Fibroblast of skin of scalp (primary cell): ENCODE results near the gene HSPA14. TPM values are rescaled to one million over a fixed set of nuclear protein-coding genes. Genes with fewer than 3 reads are reported as not detected.
"Not testable (repeated sequence)": the region's sequence is repeated elsewhere in the genome, so short reads cannot be mapped to it uniquely, and the experiment has no call there.

Source experiments
- DNase-seq: peaks from one replicate; pipeline ENCODE4 v3.0.0-alpha.2; 2013
- polyA plus RNA-seq, 2 experiments: library from polyadenylated mRNA; unstranded; fragments of 120-200 nt; gene quantifications; one replicate each; pipeline ENCODE4 v1.2.1, GENCODE V29; 2013; ENCODE audit not compliant: insufficient read length in 2 of 2

HSPA14 gene, protein sequence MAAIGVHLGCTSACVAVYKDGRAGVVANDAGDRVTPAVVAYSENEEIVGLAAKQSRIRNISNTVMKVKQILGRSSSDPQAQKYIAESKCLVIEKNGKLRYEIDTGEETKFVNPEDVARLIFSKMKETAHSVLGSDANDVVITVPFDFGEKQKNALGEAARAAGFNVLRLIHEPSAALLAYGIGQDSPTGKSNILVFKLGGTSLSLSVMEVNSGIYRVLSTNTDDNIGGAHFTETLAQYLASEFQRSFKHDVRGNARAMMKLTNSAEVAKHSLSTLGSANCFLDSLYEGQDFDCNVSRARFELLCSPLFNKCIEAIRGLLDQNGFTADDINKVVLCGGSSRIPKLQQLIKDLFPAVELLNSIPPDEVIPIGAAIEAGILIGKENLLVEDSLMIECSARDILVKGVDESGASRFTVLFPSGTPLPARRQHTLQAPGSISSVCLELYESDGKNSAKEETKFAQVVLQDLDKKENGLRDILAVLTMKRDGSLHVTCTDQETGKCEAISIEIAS
- 9.9 TPM for polyA plus RNA-seq (2013, experiment 1 of 2; ENCODE audit: insufficient read length)
- polyA plus RNA-seq (2013, experiment 2 of 2; ENCODE audit: insufficient read length), result 9.8 TPM

DNA sequence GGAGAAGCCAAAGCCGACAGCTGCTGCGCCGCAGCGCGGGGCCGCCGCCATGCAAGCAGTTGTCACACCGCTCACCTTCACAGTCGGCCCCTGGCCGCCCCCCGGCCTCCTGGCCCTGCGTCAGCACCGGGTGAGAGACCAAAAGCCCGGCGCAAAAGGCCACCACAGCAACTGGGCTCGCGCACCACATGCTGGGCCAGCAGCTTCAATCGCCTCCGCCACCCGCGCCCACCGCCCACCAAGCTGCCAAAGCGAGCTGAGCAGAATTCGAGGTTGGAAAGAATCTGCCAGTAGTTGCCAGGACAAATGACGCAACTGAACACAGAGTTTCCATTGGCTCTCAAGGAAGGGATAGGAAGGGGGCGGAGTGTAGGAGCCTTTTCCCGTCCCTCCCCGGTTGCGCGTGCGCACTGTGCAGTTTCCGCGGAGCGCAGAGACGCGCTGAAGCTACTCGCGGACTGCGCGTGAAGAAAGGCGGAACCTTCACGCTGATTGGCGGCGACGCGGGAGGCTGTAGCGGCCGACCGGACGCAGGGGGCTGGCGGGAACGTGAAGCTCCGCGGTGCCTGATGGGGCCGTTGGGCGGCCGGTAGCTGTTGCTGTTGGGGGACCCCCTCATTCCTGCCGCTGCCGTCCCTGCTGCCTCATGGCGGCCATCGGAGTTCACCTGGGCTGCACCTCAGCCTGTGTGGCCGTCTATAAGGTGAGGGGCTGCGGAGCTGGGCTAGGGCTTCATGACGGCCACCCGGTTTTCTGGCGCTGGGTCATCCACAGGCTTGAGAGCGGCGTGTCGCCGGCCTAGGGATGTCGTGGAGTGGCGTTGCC is at the start of gene HSPA14, which contains the start of the genes CDNF and MSANTD7:
Gene HSPA14 (plus strand): TSS at position 550 of the 825 bp plus-strand sequence. CDS start 97 bp downstream, at position 647.
Gene CDNF (minus strand): TSS at position 281 of the 825 bp plus-strand sequence. CDS start 91 bp downstream, at position 190.
Gene MSANTD7 (plus strand): TSS at position 550 of the 825 bp plus-strand sequence. CDS start 3,979 bp downstream, outside the sequence.
- DNase-seq, result peak; percentile 99

DNA sequence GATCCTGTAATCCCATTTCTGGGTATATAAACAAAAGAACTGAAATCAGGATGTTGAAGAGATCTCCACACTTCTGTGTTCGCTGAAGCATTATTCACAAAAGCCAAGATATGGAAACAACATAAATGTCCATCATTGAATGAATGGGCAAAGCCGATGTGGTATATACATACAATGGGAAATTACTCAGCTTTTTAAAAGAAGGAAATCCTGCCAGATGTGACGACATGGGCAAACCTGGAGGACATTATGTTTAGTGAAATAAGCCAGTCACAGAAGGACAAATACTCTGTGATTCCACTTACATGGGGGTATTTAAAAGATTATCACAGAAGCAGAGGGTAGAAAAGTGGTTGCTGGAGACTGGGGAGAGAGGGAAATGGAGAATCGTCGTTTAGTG is 39.5 kb upstream of the HSPA14 start:
- no peak for DNase-seq

DNA sequence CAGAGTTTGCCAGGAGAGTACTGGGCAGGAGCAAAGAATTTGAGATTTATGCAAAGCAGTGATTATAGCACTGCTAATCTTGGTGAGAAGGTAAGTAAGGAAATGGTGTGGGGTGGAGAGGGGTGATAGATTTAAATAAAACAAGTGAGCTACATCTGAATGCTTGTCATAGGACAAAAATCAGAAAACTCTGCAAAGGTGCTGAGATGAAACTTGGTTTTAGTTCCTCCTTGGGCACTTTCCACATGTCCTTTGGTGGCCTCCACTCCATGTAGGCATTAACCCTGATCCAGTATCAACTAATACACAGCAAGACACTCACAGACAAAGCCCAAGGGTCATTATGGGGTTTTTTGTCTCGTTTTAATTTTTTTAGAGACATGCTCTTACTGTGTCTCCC is 37.7 kb upstream of the HSPA14 start:
- no peak for DNase-seq

DNA sequence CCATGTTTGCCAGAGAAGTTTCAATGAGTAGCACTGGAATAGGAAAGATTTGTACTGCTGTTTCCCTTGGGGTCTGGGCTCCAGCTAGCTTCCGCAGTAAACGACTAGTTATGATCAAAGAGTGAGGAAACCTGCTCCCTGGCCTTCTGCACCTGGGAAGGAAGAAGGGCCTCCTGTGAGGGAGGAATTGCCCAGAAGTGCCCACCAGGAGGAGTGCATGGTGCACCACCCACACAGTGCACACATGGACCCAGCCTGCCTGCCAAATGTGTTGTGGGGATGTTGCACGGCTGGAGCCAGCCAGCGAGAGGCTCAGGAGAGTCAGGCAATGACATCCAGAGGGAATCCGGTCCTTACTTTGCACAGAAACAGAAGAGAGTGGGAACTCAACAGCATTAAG is 36.4 kb upstream of the HSPA14 start:
- DNase-seq, result no peak

DNA sequence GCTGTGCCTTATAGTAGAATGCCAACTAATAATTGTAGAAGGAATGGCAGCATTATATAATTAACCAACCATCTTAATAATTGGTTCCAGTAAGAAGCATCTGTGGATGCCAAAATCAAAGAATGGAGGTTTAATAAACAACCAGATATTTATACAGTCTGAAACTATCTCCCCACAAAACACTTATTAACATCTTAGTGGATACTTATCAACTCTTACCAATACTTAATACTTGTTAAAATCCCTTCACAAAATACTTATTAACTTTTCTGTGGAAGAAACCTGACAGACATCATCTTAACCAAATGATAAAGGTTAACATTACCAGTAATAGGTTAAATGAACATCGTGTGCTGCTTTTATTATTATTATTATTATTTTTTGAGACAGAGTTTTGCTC is 34.3 kb upstream of the HSPA14 start:
- DNase-seq, result no peak

- no peak for DNase-seq
Measured at GRCh38 chr10:14806318-14806717, 31.8 kb upstream of the HSPA14 start.

GRCh38 chr10:14810969-14811953 is 26.8 kb upstream of the HSPA14 start:
- no peak for DNase-seq

GRCh38 chr10:14812271-14812670 is 25.8 kb upstream of the HSPA14 start:
- DNase-seq, result peak; percentile 19

GRCh38 chr10:14815681-14816080 is 22.4 kb upstream of the HSPA14 start:
- DNase-seq, result no peak

GRCh38 chr10:14816717-14817116 is 21.4 kb upstream of the HSPA14 start:
- not testable (repeated sequence) for DNase-seq

GRCh38 chr10:14820010-14820774 is 17.9 kb upstream of the HSPA14 start:
- peak; percentile 65 for DNase-seq

DNA sequence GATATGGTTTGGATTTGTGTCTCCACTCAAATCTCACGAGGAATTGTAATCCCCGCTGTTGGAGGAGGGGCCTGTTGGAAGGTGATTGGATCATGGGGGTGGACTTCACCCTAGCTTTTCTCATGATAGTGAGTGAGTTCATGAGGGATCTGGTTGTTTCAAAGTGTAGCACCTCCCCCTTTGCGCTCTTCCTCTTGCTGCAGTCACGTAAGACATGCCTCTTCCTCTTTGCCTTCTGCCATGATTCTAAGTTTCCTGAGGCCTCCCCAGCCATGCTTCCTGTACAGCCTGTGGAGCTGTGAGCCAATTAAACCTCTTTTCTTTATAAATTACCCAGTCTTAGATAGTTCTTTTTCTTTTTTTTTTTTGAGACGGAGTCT is 17.3 kb upstream of the HSPA14 start:
- no peak for DNase-seq

- no peak for DNase-seq
Measured at GRCh38 chr10:14821635-14822375, 16.3 kb upstream of the HSPA14 start.

DNA sequence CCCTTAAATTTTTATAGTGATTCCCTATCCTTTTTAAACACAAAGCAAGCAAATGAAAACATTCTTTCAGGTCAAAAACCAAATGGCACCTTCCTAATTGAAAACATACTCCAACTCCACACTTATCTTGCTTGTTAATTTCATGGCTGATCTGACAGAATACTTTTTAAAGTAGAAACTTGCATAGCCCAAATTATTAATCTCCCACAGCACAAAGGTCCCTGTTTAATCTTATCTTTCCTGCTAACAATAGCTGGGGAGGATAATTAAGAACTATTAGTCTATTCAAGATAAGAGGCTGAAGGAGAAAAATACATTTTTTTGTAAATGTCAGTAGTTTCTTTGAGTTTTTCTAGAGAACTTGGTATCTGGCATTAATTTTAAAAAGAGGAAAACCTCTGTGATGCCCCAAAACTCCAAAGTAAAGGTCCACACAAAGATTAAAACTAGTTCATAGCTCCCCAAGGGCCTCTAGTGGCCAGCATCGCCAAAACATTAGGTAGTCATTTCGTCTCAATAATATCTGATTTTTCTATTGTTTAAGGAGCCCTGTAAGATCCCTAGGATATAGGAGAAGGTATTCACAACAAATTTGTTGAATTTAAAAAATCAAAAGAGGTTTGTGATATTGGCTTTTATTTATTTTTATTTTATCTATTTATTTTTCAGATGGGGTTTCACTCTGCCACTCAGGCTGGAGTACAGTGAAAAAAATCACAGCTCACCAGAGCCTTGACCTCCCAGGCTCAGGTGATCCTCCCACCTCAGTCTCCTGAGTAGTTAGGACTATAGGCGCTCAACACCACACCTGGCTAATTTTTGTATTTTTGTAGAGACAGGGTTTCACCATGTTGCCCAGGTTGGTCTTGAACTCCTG is 15.0 kb upstream of the HSPA14 start:
- DNase-seq, result peak; percentile 48

- DNase-seq, result no peak
Measured at GRCh38 chr10:14823966-14824365, 14.1 kb upstream of the HSPA14 start.

DNA sequence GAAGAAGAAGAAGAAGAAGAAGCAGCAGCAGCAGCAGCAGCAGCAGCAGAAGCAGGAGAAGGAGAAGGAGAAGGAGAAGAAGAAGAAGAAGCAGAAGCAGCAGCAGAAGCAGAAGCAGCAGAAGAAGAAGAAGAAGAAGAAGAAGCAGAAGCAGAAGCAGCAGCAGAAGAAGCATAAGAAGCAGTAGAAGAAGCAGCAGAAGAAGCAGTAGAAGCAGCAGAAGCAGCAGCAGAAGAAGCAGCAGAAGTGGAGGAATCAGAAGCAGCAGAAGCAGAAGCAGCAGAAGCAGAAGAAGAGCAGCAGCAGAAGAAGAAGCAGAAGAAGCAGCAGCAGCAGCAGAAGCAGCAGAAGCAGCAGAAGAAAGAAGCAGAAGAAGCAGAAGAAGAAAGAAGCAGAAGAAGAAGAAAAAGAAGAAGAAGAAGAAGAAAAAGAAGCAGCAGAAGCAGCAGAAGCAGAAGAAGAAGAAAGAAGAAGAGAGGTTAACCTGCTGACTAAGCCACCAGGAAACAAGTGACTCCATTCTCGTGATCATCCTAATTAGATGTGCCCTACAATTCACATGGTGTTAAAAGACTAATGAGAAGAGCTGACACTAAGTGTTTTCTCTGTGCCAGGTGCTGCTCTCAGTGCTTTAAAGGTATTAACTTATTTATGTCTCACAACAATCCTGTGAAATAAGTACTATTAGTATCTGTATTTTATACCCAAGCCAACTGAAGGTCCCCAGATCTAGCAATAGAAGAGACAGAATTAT is 11.9 kb upstream of the HSPA14 start:
- DNase-seq, result no peak

DNA sequence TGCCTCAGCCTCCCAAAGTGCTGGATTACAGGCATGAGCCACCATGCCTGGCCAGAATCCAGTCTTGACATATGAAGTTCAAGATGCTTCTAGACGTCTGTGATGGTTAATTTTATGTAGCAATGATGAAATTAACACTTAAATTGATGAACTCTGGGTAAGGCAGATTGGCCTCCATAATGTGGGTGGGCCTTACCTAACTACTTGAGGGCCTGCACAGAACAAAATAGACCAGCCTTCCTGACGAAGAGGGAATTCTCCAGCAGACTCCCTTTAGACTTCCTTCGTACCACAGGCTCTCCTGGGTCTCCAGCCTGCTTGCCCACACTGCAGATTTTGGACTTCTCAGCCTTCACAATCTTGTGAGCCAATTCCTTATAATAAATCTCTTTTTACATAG is 5.0 kb upstream of the HSPA14 start:
- no peak for DNase-seq

DNA sequence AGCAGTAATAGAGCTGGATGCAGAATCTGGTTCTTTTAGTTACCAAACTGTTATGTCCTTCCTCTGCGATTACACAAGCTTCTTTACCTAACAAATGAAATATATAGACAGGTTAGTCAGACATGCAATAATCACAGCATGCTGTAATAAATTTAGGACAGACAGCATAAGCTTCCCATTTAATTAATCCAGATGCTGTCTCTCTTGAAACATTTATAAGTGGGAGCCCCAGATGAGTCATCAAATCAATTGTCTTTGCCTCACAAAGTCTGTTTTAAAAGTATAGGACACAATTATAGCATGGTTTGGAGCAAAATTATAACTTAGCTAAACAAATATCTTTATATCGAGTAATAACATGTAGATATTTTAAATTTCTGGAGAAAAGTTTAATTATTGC is 1.9 kb upstream of the HSPA14 start:
- no peak for DNase-seq
